Measurements from ENCODE around the gene SNRNP200. TPM values are rescaled to one million over a fixed set of nuclear protein-coding genes. Genes with fewer than 3 reads are reported as not detected.

The SNRNP200 gene
- total RNA-seq, 2 donors from 2014 or later = 90.4 to 127 TPM

DNA sequence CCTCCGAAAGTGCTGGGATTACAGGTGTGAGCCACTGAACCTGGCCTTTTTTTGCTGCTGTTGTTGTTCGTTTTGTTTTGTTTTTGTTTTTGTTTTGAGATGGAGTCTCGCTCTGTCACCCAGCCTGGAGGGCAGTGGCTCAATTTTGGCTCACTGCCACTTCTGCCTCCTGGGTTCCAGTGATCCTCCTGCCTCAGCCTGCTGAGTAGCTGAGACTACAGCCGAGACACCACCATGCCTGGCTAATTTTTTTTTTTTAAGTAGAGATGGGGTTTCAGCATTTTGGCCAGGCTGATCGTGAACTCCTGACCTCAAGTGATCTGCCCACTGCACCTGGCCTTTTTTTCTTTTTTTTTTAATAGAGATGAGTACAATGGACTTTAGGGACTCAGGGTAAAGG is 61.5 kb downstream of the SNRNP200 start:
- no peaks in the 10 kb centered on the region for H3K27me3 ChIP-seq
- DNase-seq = no peak
- no peak overlapping the region for H3K9ac ChIP-seq (ENCODE audit: low read depth in 2 of 2, low read length in 2 of 2)
- TF ChIP-seq CTCF (IDR thresholded peaks at IDR 0.05) = no peak
- no peak overlapping the region for H3K4me3 ChIP-seq
- no peak overlapping the region for H3K27ac ChIP-seq
- no peaks in the 10 kb centered on the region for H3K36me3 ChIP-seq
- no peaks in the 10 kb centered on the region for H3K9me3 ChIP-seq
- intact Hi-C loops (cut with DNase I) = no loop called here
- no peaks in the 10 kb centered on the region for H3K4me1 ChIP-seq

- intact Hi-C loops (cut with DNase I) = no loop called here
- no peaks in the 10 kb centered on the region for H3K9me3 ChIP-seq
- H3K9ac ChIP-seq (ENCODE audit: low read depth in 2 of 2, low read length in 2 of 2) = no peak overlapping the region
- H3K36me3 ChIP-seq = no peaks in the 10 kb centered on the region
- H3K4me3 ChIP-seq = no peak overlapping the region
- TF ChIP-seq CTCF (IDR thresholded peaks at IDR 0.05) = no peak
- no peak for DNase-seq
- H3K4me1 ChIP-seq = no peaks in the 10 kb centered on the region
- H3K27ac ChIP-seq = peak overlapping the region; percentile 79
- H3K27me3 ChIP-seq = no peaks in the 10 kb centered on the region
Measured at GRCh38 chr2:96241900-96242611, 63.3 kb downstream of the SNRNP200 start.

DNA sequence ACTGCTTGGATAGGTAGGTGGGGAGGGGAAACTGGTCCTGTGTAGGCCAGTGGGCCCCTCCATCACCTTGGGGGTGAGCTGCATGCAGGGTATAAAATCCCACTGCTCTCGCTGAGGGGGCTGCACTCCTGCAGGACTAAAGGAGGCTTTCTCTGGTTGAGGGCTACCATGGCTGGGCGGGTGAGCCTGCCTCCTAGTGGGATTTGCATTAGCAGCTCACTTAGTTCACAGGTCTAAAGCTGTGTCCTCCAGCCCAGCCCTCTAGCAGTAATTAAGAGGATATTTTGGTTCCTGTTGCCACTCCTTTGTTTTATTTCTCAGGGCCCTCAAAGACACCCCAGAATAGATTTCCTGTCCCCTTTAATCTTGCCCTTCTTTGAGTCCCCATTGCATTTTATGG is 64.1 kb downstream of the SNRNP200 start:
- Histone ChIP-seq H3K27me3 (no peaks in the 10 kb centered on the region), H3K4me1 (no peaks in the 10 kb centered on the region), H3K36me3 (no peaks in the 10 kb centered on the region), H3K4me3 (no peak overlapping the region), H3K9me3 (no peaks in the 10 kb centered on the region), H3K9ac (ENCODE audit: low read depth in 2 of 2, low read length in 2 of 2) (no peak overlapping the region), H3K27ac (no peak overlapping the region)
- intact Hi-C loops (cut with DNase I) = no loop called here
- no peak for DNase-seq
- no peak for TF ChIP-seq CTCF (IDR thresholded peaks at IDR 0.05)

- no peak overlapping the region for H3K4me3 ChIP-seq
- intact Hi-C loops (cut with DNase I) = no loop called here
- H3K9me3 ChIP-seq = no peaks in the 10 kb centered on the region
- H3K27me3 ChIP-seq = no peaks in the 10 kb centered on the region
- TF ChIP-seq CTCF (IDR thresholded peaks at IDR 0.05) = no peak
- H3K27ac ChIP-seq = no peak overlapping the region
- no peaks in the 10 kb centered on the region for H3K4me1 ChIP-seq
- no peak for DNase-seq
- H3K9ac ChIP-seq (ENCODE audit: low read depth in 2 of 2, low read length in 2 of 2) = no peak overlapping the region
- H3K36me3 ChIP-seq = no peaks in the 10 kb centered on the region
Measured at GRCh38 chr2:96240341-96241038, 64.9 kb downstream of the SNRNP200 start.

DNA sequence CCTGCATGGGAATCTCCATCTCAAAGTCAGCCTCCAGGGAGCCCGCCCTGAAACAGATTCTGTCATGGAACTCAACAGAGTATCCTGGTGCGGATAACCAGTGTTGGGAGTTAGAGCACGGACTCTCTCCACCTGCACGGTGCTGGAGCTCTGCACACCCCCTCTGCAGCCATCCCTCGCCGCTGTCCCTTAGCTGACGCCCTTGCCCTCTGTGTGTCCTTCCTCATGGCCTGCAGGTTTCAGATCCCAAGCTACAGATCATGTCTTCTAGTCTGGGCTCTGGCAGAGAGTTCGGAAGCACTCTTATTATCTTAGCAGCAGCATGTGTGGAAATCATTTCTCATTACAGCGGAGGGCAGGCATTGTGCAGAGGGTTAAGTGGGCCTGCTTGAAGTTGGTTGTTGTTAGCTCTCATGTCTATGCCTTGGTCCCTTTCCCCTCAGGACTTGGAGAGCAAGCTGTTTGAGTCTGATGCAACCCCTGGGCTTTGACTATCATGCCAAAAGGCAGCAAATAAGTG is 65.5 kb downstream of the SNRNP200 start:
- no peaks in the 10 kb centered on the region for H3K9me3 ChIP-seq
- H3K27me3 ChIP-seq = no peaks in the 10 kb centered on the region
- TF ChIP-seq CTCF (IDR thresholded peaks at IDR 0.05) = no peak
- no peak overlapping the region for H3K27ac ChIP-seq
- no peaks in the 10 kb centered on the region for H3K36me3 ChIP-seq
- H3K4me1 ChIP-seq = no peaks in the 10 kb centered on the region
- DNase-seq = no peak
- H3K4me3 ChIP-seq = no peak overlapping the region
- no peak overlapping the region for H3K9ac ChIP-seq (ENCODE audit: low read depth in 2 of 2, low read length in 2 of 2)
- intact Hi-C loops (cut with DNase I) = no loop called here

Data from colonic mucosa (tissue), 4 donors.